HG02759 (cell line): ENCODE data around the gene KCNMA1.
"Not testable (repeated sequence)": the region's sequence is repeated elsewhere in the genome, so short reads cannot be mapped to it uniquely, and the experiment has no call there.

Source experiments
- ATAC-seq: cut with Tn5 transposase; IDR thresholded peaks from one replicate; pipeline ENCODE4 v1.9.1; 2021; ENCODE audit warnings: mild to moderate bottlenecking, moderate library complexity; ENCODE audit not compliant: unreplicated experiment

KCNMA1 gene

DNA sequence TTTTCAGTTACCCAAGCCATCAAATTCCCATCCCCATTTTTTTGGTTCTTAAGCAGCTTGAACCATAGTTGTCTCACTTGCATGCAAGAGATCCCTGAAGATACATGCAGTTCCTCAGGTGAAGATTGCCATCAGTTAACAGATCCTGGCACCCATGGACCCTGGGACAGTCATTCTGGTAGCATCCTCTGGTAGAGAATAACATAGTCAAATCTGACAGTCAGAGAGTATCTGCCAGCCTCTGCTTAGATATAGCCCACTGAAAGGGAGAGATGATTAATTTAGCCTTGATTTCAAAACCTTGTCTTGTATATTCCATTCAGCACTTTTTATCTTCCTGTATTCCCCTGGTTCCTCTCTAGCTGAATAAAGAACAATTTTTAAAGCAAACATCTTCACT lies 280.4 kb downstream of the KCNMA1 start:
- no peak for ATAC-seq

DNA sequence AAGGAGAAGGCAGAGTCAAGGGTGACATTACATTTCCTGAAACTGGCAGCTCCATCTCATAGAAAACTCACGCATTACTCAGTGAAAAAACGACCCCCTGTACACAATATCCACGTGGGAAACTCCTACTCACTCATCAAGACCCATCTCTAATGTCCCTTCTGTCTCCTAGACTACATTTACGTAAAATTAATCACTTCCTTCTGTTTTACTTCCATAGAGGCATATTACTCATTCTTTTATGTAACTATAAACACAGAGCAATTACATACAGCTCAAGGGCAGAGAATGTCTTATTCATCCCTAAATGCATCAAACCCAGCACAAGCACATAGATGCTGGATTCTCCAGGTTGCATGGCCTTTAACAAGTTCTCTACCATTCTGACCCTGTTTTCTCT lies 281.8 kb downstream of the KCNMA1 start:
- no peak for ATAC-seq

DNA sequence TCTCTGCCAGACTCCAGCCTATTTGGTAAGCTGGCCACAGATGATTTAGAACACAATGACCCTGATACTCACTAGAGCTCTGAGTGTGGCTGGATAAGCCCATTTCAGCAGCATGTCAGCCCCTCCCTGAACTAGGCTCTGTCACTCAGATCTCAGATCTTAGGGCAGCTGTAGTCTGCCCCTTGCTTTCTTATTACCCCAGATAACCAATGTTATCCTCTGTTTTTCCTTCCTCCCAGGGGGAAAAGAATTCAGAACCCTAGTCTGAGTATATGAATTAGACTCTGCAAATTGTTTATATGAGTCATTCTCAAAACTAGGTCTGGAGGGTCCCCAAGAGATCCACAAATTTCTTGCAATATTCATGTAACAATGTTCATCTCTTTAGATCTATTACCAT lies 286.2 kb downstream of the KCNMA1 start:
- ATAC-seq: no peak

DNA sequence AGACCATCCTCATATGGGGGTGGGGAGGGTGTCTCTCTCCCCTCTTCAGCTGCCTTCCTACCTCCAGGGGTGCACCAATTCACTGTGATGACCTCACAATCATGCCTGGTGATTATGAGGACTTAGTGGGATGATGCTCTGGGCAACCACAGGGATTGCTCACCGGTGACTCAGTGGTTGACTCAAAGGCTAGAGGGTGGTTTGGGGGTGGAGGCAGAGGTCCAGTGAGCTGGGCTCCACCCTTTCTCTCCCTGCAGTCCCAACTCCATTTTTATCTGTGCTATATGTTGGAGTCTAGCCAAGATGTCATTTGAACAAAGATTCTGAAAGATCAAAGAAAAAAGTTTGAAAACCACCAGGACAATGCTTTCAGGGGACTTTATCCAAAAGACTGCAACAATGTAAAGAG lies 286.9 kb downstream of the KCNMA1 start:
- no peak for ATAC-seq

DNA sequence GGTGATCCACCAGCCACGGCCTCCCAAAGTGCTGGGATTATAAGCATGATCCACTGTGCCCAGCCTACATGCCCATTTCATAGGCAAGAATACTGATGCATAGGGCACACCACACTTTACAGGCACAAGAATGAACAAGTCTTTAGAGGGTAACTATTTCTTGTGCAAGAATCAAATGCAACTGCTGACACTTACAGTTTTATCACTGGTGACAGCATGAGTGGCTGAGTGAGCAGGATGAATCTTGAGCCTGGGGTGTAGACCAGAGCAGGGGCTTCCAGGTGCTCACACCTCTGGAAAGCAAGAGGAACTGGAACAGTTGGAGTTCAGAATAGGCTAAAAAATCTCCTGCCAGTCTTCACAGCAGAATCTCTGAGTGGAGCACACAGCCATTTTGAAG lies 287.5 kb downstream of the KCNMA1 start:
- no peak for ATAC-seq

DNA sequence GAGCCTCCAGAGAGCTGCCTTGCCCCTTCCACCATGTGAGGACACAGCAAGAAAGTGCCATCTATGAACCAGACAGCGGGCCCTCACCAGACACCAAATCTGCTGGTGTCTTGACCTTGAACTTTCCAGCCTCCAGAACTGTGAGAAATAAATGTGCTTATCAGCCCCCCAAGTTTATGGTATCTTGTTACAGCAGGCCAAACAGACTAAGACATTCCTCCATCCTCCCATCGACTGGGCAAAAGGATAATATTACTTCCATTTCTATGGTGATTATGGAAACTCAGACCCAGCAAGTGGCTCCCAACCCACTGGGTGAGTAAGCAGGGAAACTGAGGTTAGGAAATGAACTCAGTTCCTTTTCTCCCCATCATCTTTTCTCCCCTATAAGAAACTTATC lies 288.4 kb downstream of the KCNMA1 start:
- ATAC-seq: no peak

DNA sequence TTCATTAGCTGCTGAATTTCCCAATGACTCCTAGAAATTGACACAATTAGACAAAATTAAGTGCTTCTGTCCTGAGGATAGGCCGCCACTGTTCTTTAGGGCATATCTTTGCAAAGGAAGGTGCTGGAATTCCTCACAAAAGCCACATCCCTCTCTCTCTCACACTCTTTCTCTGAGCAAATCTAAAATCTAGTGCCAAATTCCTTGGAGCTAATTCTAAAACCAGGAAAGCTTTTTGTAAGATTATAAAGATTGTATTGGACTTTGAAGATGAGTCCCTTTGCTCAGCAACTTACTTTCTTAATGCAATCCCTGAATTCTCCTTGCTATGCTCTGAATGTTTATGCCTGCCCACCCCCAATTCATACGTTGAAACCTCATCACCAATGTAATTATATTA lies 288.9 kb downstream of the KCNMA1 start:
- ATAC-seq: no peak

DNA sequence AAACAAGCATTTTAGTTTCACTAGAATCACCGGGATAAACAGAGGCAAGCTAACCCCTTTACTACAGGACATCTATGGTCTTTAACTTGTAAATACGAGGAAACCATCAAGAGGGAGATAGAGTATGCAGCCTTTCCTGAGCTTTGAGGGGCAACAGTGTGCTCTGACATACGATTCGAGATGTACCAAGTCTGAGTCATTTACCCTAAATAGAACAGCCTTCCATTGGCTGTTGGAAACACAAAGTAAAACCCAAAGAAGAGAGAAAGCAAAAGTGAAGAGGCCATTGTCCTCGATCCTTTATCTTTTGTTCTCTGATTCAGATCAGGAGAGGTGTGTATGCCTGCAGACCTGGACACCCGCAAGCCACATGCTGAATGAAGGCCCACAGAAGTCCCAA lies 289.5 kb downstream of the KCNMA1 start:
- no peak for ATAC-seq

DNA sequence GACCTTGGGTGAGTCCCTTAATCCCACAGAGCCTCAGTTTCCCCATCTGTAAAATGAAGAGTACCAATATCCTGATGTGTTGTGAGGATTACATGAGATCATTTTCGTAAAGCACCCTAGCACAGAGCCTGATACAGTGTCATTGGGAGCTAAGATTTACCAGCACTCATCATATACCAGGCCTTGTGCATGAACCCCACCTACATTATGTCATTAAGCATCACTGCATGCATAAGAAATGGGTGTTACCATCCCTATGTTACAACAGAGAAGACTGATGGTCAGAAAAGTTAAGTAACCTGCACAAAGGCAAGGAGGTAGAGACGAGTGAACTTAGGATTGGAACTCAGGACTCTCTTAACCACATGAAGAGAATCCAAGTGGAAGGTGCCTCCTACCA lies 290.6 kb downstream of the KCNMA1 start:
- ATAC-seq: no peak

DNA sequence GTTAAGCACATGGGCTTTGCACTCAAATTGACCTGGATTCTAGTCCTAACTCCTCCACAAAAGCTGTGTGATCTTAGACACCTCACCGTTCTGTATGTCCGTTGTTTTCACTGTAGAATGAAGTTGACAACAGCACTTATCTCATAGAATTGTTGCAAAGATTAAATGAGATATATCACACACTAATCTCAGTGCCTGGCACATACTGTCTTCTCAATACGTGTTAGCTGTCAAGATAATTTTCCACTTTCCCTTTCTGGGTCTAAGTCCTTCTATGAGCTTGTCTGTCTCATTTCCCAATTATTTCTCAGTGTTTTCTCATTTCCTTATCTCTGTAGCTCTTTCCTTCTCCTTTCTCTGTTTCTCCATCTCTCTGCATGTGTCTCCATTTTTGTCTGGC lies 296.6 kb downstream of the KCNMA1 start:
- no peak for ATAC-seq

DNA sequence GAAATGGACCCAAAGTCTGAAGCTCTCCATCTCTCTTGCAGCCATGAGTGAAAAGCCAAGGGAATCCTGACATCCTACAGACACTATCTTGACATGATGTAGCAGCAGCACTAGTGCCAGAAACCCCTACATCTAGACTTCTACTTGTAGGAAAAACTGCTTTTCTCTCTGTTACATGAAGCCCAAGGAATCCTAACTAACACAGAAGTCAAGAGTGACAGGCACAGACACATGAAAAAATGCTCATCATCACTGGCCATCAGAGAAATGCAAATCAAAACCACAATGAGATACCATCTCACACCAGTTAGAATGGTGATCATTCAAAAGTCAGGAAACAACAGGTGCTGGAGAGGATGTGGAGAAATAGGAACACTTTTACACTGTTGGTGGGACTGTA lies 297.7 kb downstream of the KCNMA1 start:
- ATAC-seq: not testable (repeated sequence)

DNA sequence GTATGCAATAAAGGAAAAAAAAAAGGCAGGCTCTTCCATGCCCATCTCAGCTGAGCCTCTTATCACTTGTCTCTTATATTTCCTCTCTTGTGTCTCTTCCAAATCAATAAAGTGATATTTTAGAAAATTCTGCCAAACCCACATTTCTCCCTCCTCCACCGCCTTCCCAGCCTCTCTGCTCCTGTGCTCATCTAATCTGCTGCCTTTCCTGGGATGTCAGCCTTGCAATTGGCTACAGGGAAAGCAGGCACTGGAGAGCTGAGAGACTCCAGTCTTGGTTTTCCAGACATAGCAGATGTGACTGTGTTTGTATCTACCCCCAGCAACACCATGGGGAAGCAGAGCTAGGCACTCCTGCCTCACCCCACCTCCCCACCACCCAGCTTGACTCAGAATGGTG lies 298.4 kb downstream of the KCNMA1 start:
- ATAC-seq: no peak

DNA sequence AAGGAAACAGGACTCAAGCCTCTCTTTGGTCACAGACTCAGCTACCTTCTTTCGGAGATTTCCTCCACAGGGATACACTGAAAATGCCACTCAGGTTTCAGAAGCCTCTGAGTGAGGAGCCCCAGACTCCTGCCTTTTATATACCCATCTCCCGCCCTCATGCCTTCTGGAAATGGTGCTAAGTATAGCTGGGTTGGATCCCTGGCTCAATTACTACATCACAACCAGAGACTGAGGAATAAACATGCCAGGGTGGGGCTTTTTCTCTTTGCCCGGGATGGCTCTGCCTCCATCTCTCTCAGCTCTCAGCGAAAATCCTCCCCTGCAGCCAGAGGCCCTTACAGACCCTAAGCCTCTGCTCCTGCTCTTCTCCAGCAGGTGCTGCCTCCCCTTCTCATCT lies 299.5 kb downstream of the KCNMA1 start:
- ATAC-seq: no peak

DNA sequence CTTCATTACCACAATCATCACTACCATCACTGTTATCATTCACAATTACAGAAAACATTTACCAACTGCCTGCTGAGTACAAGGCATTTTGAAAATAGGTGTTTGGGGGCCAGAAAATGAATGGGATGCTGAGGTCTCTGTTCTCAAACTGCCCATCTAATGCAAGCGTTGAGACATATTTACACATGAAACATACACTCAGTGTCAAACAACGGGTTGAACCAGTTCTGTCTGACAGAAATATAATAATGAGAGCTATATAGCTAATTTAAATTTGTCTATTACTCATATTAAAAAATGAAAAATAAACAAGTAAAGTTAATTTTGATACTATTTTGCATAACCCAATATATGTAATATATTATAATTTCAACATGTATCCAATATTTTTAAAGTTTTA lies 303.1 kb downstream of the KCNMA1 start:
- ATAC-seq: no peak

DNA sequence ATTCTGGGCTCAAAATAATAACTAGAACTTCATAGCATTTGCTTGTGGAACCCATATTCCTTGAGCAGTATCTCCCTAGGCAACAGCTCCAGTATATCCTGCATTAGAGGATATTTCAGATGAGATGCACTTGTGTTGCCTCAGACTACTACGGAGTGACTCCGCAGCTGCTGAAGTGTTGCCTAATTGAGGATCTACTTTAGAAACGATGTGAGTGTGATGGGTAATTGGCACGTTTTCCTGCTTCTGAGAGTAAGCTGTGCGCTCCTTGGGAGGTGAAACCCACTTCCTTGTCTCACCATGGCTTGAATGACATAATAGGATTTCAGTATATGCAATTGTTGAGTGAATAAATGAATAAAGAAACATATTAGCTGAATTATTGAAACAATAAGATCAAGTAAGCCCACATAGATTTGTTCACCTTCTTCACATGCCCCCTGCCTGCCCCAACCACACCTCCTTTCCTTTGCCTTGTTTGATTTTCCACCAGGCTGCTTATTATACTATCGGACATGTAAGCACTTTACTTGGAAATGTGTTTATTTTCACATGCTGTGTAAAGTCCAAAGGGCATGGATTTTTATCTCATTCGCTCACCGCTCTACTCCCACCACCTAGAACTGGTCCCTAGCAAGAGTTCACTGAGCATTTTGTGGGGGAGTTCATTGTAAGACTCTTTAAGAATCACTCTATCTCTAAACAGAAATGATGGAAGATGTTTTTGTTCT lies 303.8 kb downstream of the KCNMA1 start:
- no peak for ATAC-seq

DNA sequence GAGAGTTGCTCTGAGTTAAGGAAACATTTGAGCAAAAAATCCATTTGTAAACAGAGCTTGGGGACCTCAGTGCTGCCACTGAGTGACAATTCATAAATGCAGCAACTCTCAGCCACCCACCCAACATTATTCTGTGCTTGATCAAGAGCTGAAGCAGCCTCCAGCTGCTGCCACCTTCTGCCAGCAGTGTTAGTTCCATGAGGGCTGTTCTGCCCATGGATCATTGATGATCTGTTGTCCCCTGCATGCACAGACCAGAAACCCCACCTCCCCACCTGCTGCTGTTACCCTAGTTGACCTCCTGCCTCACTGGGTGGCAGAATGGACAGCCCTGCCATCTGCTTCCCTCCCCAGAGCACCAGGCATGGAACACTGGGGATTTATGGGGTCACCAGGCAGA lies 305.4 kb downstream of the KCNMA1 start:
- no peak for ATAC-seq

DNA sequence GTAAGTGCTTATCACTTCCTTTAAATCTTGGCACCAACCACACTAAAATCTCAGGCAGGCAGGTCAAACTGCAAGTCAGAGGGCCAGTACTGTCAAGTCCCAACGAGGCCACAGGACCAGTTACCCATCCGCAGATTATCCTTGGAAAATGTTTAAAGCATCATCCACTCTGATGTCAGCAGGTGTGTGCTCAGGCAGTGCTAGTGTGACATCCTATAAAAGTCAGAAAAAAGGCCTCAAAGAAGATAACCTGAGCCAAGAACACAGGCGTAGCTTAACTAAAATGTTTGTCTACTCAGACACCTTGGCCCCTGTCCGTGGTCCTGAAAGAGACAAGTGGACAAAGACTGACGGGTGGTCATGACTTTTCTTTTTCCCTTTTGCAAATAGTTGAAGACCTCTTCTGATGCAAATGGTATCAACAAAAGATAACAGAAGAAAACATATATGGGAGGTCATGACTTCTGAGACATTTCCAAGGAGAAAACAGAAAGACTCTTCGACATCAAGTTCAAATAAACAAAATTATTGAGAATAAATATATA lies 309.3 kb downstream of the KCNMA1 start:
- ATAC-seq: no peak

DNA sequence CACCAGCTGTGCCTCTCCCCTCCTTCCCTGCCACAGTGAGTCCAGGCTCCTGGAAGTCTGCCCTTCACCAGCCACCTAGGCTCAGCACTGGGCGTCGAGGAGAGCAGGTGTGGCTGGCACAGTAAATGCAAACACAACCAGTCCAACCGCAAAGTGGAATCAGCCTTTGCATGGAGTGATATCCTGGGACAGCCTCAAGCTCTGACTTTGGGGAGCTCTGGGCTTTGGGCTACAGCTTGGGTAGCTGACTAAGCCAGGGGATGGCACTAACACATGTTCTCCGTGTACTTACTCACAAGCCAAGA lies 312.4 kb downstream of the KCNMA1 start:
- ATAC-seq: no peak

DNA sequence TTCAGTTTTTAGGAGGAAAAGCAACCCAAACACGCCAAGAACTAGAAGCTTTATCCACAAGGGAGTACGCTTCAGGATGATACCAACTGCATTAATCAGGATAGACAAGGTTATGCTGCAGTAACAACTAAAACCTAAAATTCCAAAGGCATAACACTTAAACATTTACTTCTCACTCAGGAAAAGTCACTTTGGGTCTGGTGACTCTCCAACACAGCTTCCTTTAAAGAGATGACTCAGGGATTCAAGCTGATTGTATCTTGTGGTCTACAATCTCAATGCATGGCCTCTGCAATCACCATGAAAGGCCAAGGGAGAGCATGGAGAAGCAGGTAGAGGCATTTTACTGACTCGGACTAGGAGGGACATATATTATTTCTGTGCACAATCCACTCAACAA lies 315.8 kb downstream of the KCNMA1 start:
- ATAC-seq: no peak

DNA sequence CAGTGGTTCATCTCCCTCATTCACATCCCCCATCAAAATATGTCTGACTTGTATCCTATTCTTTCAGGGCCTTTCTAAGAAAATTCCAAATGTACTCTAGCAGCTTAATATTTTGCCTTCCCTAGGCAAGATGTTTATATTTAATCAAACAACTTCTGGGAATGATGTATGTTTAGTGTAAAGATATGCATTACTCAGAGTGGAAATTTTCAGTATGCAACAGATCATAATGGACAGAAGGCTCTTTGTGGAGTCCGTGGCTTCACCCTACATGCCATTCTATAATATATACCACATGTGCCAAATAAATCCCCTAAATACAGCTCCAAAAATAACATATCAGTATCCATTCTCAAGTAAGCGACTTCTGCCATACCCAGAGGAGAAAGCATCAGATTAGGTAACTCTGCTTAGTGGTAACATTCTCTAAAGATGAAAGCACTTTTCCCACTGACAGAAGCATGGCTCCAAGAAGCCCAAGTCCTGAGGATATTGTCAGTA lies 316.6 kb downstream of the KCNMA1 start:
- no peak for ATAC-seq

DNA sequence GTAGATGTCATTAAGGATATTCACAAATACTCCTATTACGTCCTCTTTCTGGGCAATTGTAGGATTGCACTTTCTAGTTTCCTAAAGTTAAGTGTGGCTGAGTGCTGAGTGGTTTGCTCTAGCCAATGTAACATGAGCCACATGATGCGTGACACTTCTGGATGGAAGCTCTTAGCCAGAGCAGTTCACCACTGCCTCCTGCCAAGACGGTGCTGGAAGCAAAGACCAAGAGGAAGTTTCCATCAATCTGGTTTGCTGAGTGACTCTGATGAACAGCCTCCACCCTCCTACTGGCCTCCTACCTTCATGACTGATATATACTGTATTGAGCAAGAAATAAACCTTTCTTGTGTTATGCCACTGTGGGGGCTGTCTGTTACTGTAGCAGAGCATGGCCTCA lies 318.1 kb downstream of the KCNMA1 start:
- no peak for ATAC-seq

DNA sequence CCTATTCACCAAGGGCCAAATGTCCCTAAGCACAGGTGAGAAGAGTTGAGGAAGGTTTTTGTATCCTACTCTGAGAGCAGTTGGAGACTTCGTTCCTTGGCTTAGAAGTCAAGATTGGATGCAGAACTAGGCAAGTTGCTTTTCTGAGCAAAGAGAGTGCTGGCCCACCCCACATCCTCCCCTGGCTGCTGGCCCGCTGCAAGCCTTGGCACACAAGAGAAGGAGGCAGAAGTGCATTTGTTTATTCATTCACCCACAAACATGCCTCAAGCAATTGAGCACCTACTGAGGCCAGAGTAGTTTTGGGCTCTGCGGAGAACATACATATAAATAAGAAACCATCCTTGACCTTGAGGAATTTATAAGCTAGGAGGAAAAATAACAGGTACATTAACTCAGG lies 318.9 kb downstream of the KCNMA1 start:
- no peak for ATAC-seq

DNA sequence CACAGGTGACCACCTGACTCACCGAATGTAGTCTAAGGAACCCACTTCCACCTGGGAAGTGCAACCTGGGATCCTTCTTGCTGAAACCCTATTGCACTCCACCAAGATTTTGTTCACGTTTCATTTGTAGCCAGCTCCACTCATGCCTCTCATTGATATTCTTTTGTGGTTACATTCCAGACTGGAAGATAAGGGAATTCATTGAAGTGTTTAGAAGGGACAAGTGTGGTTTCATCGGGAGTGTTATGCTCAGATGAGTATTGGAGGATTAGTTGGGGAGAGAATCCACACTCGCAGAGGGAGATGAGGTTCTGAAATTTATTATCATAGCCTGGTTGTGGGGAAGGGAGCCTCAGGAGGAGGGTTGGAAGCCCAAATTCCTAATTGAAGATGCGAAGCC lies 320.4 kb downstream of the KCNMA1 start:
- no peak for ATAC-seq
